Head of caudate nucleus (tissue), 42 donors: ENCODE data around the gene E4F1.
A peak's percentile ranks its signal among the peaks of the same experiment; 100 is the strongest.

Experiments
- DNase-seq, 42 donors: peaks; one replicate each; pipeline versions ENCODE4 v3.0.0 to v3.0.0-alpha.2; 2020 to 2021; ENCODE audit warnings: mixed read lengths in 7 of 42
- intact Hi-C: fragments of 100-400 bp; cut with DNase I; formaldehyde crosslinking; loops from one replicate; pipeline ENCODE4 v1.15.0; 2022

Gene E4F1

GRCh38 chr16:2186505-2186904, 36.9 kb upstream of the E4F1 start:
- intact Hi-C loops: no loop called here
- no peak for DNase-seq

GRCh38 chr16:2187212-2187611, 36.2 kb upstream of the E4F1 start:
- DNase-seq: no peak
- intact Hi-C loops: no loop called here

- intact Hi-C loops: no loop called here
- no peak for DNase-seq
Measured at GRCh38 chr16:2188395-2188794, 35.0 kb upstream of the E4F1 start.

- DNase-seq: no peak
Measured at GRCh38 chr16:2189252-2189893, 34.0 kb upstream of the E4F1 start.

GRCh38 chr16:2190002-2190658, 33.3 kb upstream of the E4F1 start:
- no peak for DNase-seq
- intact Hi-C loops: no loop called here

More at GRCh38 chr16:2189252-2189893, 34.0 kb upstream of the E4F1 start:
- intact Hi-C loops: no loop called here

- intact Hi-C loops: no loop called here
- DNase-seq: peak in 32 of 42 donors; percentile 16 to 82 (median 56)
Measured at GRCh38 chr16:2190659-2191445, 32.5 kb upstream of the E4F1 start.

GRCh38 chr16:2191446-2191706, 32.0 kb upstream of the E4F1 start:
- DNase-seq: peak in 3 of 42 donors; percentile 40 to 60 (median 55)
- intact Hi-C loops: no loop called here

- intact Hi-C loops: no loop called here
- DNase-seq: peak in 29 of 42 donors; percentile 33 to 84 (median 62)
Measured at GRCh38 chr16:2194166-2194834, 29.1 kb upstream of the E4F1 start.

- intact Hi-C loops: no loop called here
- DNase-seq: peak in 3 of 42 donors; percentile 40 to 67 (median 66)
Measured at GRCh38 chr16:2194852-2195321, 28.5 kb upstream of the E4F1 start.

- DNase-seq: no peak
- intact Hi-C loops: no loop called here
Measured at GRCh38 chr16:2195322-2196161, 27.8 kb upstream of the E4F1 start.

- intact Hi-C loops: no loop called here
- peak in 1 of 42 donors; percentile 41 for DNase-seq
Measured at GRCh38 chr16:2196162-2196980, 27.0 kb upstream of the E4F1 start, which contains the start of gene CASKIN1. Gene CASKIN1 (minus strand): TSS chr16:2196605. CDS start chr16:2196432, 173 bp downstream.

GRCh38 chr16:2196981-2197511, 26.3 kb upstream of the E4F1 start:
- DNase-seq: no peak
- intact Hi-C loops: no loop called here

GRCh38 chr16:2197765-2198164, 25.6 kb upstream of the E4F1 start:
- intact Hi-C loops: no loop called here
- DNase-seq: no peak

- DNase-seq: no peak
- intact Hi-C loops: no loop called here
Measured at GRCh38 chr16:2198283-2198682, 25.1 kb upstream of the E4F1 start.

GRCh38 chr16:2199095-2199494, 24.3 kb upstream of the E4F1 start:
- intact Hi-C loops: no loop called here
- no peak for DNase-seq

- intact Hi-C loops: no loop called here
- no peak for DNase-seq
Measured at GRCh38 chr16:2199621-2200139, 23.7 kb upstream of the E4F1 start.

GRCh38 chr16:2200313-2200712, 23.1 kb upstream of the E4F1 start:
- no peak for DNase-seq
- intact Hi-C loops: no loop called here
